HepG2 (cell line): Measurements from ENCODE around the gene AKAP7. TPM values are rescaled to one million over a fixed set of nuclear protein-coding genes. Genes with fewer than 3 reads are reported as not detected.

Source experiments
- CENPX ChIP-seq: sonication (generic); formaldehyde crosslinking; IDR thresholded peaks from 2 replicates; pipeline ENCODE4 v1.9.0; 2021; ENCODE audit warnings: mild to moderate bottlenecking, missing genetic modification reagents, moderate library complexity
- FOXJ3 ChIP-seq: sonication (generic); formaldehyde crosslinking; IDR thresholded peaks from 2 replicates; pipeline ENCODE4 v1.4.0; 2020; ENCODE audit warnings: missing genetic modification reagents, mild to moderate bottlenecking, borderline replicate concordance
- NR1H2 ChIP-seq: sonication (generic); formaldehyde crosslinking; IDR thresholded peaks from 2 replicates; pipeline ENCODE4 v1.8.1; 2022; ENCODE audit warnings: low read depth, missing genetic modification reagents, borderline replicate concordance
- REXO4 ChIP-seq: sonication (generic); formaldehyde crosslinking; IDR thresholded peaks from 2 replicates; pipeline ENCODE4 v1.8.0; 2022; ENCODE audit warnings: missing genetic modification reagents, mild to moderate bottlenecking, borderline replicate concordance
- SAFB2 ChIP-seq: sonication (generic); formaldehyde crosslinking; IDR thresholded peaks from 2 replicates; pipeline ENCODE4 v1.5.1; 2020; ENCODE audit warnings: missing genetic modification reagents, low read depth, mild to moderate bottlenecking, borderline replicate concordance
- SMYD3 ChIP-seq: sonication (generic); formaldehyde crosslinking; IDR thresholded peaks from 2 replicates; pipeline ENCODE4 v1.8.1; 2023; ENCODE audit warnings: mild to moderate bottlenecking, missing genetic modification reagents
- STAT5B ChIP-seq: sonication (generic); formaldehyde crosslinking; IDR thresholded peaks from 2 replicates; pipeline ENCODE4 v1.4.0; 2020; ENCODE audit warnings: missing genetic modification reagents
- TMF1 ChIP-seq: sonication (generic); formaldehyde crosslinking; IDR thresholded peaks from 2 replicates; pipeline ENCODE4 v1.8.1; 2022; ENCODE audit warnings: low read depth, missing genetic modification reagents
- TRIM24 ChIP-seq: sonication (generic); formaldehyde crosslinking; IDR thresholded peaks from 2 replicates; pipeline ENCODE4 v1.8.0; 2022; ENCODE audit warnings: mild to moderate bottlenecking, missing genetic modification reagents
- ZNF564 ChIP-seq: sonication (generic); formaldehyde crosslinking; IDR thresholded peaks from 2 replicates; pipeline ENCODE4 v1.8.1; 2023; ENCODE audit warnings: mild to moderate bottlenecking, missing genetic modification reagents
- ZNF720 ChIP-seq: sonication (generic); formaldehyde crosslinking; IDR thresholded peaks from 2 replicates; pipeline ENCODE4 v1.4.0; 2020; ENCODE audit warnings: missing genetic modification reagents
- polyA plus RNA-seq, 8 experiments: library from polyadenylated mRNA; depleted of rRNA in 3 of 8; stranded (reverse) in 7 of 8; unstranded in 1 of 8; fragments of >200 nt; fragmentation: Illumina TruSeq in 4 of 8; extraction: Trizol in 4 of 8; gene quantifications; 2 replicates each; pipeline versions ENCODE4 v1.2.1 to v1.2.3, GENCODE V29; 2011 to 2016; ENCODE audit warnings: low read depth in 4 of 8, missing spikeins in 1 of 8, mixed read lengths in 1 of 8; ENCODE audit not compliant: insufficient read depth in 1 of 8
- total RNA-seq, 5 experiments: library from RNA; depleted of rRNA; stranded (reverse); fragments of >200 nt; fragmentation: Illumina TruSeq; extraction: Trizol; gene quantifications; 2 replicates each; pipeline ENCODE4 v1.2.3, GENCODE V29; 2016; ENCODE audit warnings: low read depth in 1 of 5
- TF ChIP-seq, protein P1 (sequence below): sonication (generic); formaldehyde crosslinking; IDR thresholded peaks from 2 replicates; pipeline ENCODE4 v1.5.0; 2020; ENCODE audit warnings: missing genetic modification reagents, mild to moderate bottlenecking, borderline replicate concordance
- TF ChIP-seq, protein P2 (sequence below): sonication (generic); formaldehyde crosslinking; IDR thresholded peaks from 2 replicates; pipeline ENCODE4 v1.9.0; 2021; ENCODE audit warnings: missing genetic modification reagents, borderline replicate concordance
- TF ChIP-seq, protein P3 (sequence below): IDR thresholded peaks from 2 replicates; pipeline ENCODE4 v1.6.1; 2018; ENCODE audit warnings: missing genetic modification reagents, mild to moderate bottlenecking, missing compliant biosample characterization
- TF ChIP-seq, protein P4 (sequence below): IDR thresholded peaks from 2 replicates; pipeline ENCODE4 v1.6.1; 2016; ENCODE audit warnings: missing compliant biosample characterization, missing genetic modification reagents, borderline replicate concordance
- TF ChIP-seq, protein P5 (sequence below): sonication (generic); formaldehyde crosslinking; IDR thresholded peaks from 2 replicates; pipeline ENCODE4 v1.8.0; 2022; ENCODE audit warnings: mild to moderate bottlenecking, missing genetic modification reagents, moderate library complexity
- TF ChIP-seq, protein P6 (sequence below): IDR thresholded peaks from 2 replicates; pipeline ENCODE4 v1.6.1; 2016
- TF ChIP-seq, protein P7 (sequence below): sonication (generic); formaldehyde crosslinking; IDR thresholded peaks from 2 replicates; pipeline ENCODE4 v1.4.0; 2020; ENCODE audit warnings: missing genetic modification reagents, borderline replicate concordance

AKAP7 gene
- total and polyA plus RNA-seq, 2 of the 13 experiments (the other 11 are each of a cell fraction or from before 2014, with no cell fraction given): 3.6 to 11.7 TPM

DNA sequence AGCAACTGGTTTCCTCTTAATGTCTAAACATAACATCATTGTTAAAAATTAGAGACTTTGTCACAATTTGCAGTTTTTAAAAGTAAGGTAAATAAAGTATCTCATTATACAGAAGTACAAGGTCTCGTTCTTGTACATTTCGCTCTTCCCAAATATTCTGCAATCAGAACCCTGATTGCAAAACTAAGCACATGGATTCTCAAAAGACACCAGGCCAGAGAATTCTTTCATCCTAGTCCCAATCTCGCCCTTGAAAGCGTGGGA, 355 bp upstream of the AKAP7 start (continued):
- TF ChIP-seq FOXJ3 (CRISPR knock-in tag) (peak; percentile 78), TRIM24 (CRISPR knock-in tag) (no peak), CENPX (CRISPR knock-in tag) (no peak), SMYD3 (CRISPR knock-in tag) (no peak), ZNF720 (CRISPR knock-in tag) (no peak), REXO4 (no peak), STAT5B (CRISPR knock-in tag) (no peak), SAFB2 (CRISPR knock-in tag) (no peak), TMF1 (no peak), ZNF564 (no peak), NR1H2 (CRISPR knock-in tag) (0 out of 2 replicates have a peak, but pooled peaks have one; percentile 4)
- TF ChIP-seq, protein P1, sequence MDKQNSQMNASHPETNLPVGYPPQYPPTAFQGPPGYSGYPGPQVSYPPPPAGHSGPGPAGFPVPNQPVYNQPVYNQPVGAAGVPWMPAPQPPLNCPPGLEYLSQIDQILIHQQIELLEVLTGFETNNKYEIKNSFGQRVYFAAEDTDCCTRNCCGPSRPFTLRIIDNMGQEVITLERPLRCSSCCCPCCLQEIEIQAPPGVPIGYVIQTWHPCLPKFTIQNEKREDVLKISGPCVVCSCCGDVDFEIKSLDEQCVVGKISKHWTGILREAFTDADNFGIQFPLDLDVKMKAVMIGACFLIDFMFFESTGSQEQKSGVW (CRISPR knock-in tag): no peak
- TF ChIP-seq, protein P2, sequence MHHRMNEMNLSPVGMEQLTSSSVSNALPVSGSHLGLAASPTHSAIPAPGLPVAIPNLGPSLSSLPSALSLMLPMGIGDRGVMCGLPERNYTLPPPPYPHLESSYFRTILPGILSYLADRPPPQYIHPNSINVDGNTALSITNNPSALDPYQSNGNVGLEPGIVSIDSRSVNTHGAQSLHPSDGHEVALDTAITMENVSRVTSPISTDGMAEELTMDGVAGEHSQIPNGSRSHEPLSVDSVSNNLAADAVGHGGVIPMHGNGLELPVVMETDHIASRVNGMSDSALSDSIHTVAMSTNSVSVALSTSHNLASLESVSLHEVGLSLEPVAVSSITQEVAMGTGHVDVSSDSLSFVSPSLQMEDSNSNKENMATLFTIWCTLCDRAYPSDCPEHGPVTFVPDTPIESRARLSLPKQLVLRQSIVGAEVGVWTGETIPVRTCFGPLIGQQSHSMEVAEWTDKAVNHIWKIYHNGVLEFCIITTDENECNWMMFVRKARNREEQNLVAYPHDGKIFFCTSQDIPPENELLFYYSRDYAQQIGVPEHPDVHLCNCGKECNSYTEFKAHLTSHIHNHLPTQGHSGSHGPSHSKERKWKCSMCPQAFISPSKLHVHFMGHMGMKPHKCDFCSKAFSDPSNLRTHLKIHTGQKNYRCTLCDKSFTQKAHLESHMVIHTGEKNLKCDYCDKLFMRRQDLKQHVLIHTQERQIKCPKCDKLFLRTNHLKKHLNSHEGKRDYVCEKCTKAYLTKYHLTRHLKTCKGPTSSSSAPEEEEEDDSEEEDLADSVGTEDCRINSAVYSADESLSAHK: no peak
- TF ChIP-seq, protein P3, sequence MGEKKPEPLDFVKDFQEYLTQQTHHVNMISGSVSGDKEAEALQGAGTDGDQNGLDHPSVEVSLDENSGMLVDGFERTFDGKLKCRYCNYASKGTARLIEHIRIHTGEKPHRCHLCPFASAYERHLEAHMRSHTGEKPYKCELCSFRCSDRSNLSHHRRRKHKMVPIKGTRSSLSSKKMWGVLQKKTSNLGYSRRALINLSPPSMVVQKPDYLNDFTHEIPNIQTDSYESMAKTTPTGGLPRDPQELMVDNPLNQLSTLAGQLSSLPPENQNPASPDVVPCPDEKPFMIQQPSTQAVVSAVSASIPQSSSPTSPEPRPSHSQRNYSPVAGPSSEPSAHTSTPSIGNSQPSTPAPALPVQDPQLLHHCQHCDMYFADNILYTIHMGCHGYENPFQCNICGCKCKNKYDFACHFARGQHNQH (CRISPR knock-in tag): no peak
- TF ChIP-seq, protein P4, sequence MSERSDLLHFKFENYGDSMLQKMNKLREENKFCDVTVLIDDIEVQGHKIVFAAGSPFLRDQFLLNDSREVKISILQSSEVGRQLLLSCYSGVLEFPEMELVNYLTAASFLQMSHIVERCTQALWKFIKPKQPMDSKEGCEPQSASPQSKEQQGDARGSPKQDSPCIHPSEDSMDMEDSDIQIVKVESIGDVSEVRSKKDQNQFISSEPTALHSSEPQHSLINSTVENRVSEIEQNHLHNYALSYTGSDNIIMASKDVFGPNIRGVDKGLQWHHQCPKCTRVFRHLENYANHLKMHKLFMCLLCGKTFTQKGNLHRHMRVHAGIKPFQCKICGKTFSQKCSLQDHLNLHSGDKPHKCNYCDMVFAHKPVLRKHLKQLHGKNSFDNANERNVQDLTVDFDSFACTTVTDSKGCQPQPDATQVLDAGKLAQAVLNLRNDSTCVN (CRISPR knock-in tag): no peak
- TF ChIP-seq, protein P5, sequence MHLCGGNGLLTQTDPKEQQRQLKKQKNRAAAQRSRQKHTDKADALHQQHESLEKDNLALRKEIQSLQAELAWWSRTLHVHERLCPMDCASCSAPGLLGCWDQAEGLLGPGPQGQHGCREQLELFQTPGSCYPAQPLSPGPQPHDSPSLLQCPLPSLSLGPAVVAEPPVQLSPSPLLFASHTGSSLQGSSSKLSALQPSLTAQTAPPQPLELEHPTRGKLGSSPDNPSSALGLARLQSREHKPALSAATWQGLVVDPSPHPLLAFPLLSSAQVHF (CRISPR knock-in tag): no peak
- TF ChIP-seq, protein P6, sequence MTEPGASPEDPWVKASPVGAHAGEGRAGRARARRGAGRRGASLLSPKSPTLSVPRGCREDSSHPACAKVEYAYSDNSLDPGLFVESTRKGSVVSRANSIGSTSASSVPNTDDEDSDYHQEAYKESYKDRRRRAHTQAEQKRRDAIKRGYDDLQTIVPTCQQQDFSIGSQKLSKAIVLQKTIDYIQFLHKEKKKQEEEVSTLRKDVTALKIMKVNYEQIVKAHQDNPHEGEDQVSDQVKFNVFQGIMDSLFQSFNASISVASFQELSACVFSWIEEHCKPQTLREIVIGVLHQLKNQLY: no peak
- TF ChIP-seq, protein P7, sequence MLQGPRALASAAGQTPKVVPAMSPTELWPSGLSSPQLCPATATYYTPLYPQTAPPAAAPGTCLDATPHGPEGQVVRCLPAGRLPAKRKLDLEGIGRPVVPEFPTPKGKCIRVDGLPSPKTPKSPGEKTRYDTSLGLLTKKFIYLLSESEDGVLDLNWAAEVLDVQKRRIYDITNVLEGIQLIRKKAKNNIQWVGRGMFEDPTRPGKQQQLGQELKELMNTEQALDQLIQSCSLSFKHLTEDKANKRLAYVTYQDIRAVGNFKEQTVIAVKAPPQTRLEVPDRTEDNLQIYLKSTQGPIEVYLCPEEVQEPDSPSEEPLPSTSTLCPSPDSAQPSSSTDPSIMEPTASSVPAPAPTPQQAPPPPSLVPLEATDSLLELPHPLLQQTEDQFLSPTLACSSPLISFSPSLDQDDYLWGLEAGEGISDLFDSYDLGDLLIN (CRISPR knock-in tag): no peak
